Memory B cell (primary cell): ENCODE data around the gene YRDC.

Source experiments
- ATAC-seq: fragments of 150-1000 bp; cut with Tn5 transposase; 2 replicates; pipeline ENCODE4 v1.10.0; 2021; ENCODE audit warnings: low read depth, mild to moderate bottlenecking, moderate library complexity
- DNase-seq, 2 donors: peaks; one replicate each; pipeline ENCODE4 v3.0.0; 2022; ENCODE audit warnings: low spot score in 2 of 2
- H3K27ac Mint-ChIP-seq: one replicate; pipeline ENCODE4 v1.8.0; 2022; ENCODE audit warnings: mild to moderate bottlenecking, moderate library complexity, mixed read lengths
- H3K27me3 Mint-ChIP-seq: one replicate; pipeline ENCODE4 v1.8.0; 2022; ENCODE audit warnings: mixed read lengths
- H3K36me3 Mint-ChIP-seq: one replicate; pipeline ENCODE4 v1.8.0; 2022; ENCODE audit warnings: mild to moderate bottlenecking, mixed read lengths
- H3K4me1 Mint-ChIP-seq: one replicate; pipeline ENCODE4 v1.8.0; 2022; ENCODE audit warnings: mixed read lengths
- H3K4me3 Mint-ChIP-seq: one replicate; pipeline ENCODE4 v1.8.0; 2022; ENCODE audit warnings: mild to moderate bottlenecking, moderate library complexity, mixed read lengths
- H3K9me3 Mint-ChIP-seq: one replicate; pipeline ENCODE4 v1.8.0; 2022; ENCODE audit warnings: mixed read lengths

YRDC gene

GRCh38 chr1:37767488-37767887 is 40.5 kb downstream of the YRDC start:
- Mint-ChIP-seq H3K4me3 (no peak overlapping the region), H3K36me3 (peaks cover 2% of the 10 kb centered on the region), H3K4me1 (peaks cover 7% of the 10 kb centered on the region), H3K27ac (no peak overlapping the region), H3K9me3 (peaks cover 2% of the 10 kb centered on the region), H3K27me3 (peaks cover 34% of the 10 kb centered on the region)
- ATAC-seq (no peak), DNase-seq (no peak)

- Mint-ChIP-seq H3K4me3 (peak overlapping the region; percentile 57), H3K27ac (no peak overlapping the region), H3K9me3 (peaks cover 2% of the 10 kb centered on the region), H3K27me3 (peaks cover 34% of the 10 kb centered on the region), H3K4me1 (peaks cover 7% of the 10 kb centered on the region), H3K36me3 (peaks cover 2% of the 10 kb centered on the region)
- ATAC-seq, result peak; percentile 87
- DNase-seq, result peak in 1 of 2 donors; percentile 14
Observed at GRCh38 chr1:37765916-37766664, 41.9 kb downstream of the YRDC start.

DNA sequence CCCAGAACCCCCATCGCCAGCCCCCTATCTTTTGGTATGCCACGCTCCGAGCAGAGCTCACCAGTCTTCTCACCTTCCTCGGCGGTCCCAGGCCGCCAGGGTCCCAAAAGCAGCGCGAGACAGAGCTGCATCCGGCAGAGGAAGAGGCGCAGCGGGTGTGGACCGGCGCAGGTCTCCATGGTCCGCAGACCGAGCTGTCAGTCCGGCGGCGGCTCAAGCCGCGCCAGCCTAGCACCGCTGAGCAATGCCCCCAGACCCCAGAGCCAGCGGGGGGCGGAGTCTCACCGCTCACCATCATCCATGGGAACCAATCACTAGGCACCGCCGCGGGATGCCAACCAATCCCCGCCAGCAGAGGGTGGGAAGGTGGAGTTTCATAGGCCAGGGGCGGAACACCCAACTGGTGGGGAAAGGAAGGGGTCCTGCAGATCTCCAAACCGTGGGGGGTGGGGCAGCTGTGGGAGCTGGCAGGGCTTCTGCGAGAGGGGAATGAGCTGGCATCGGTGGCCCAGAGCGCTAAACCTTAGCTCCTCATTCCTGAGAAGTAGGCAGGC is 43.0 kb downstream of the YRDC start, which contains the start of gene EPHA10:
Gene EPHA10 (minus strand): TSS at position 233 of the 554 bp plus-strand sequence. CDS start 54 bp downstream, at position 179.
- Mint-ChIP-seq H3K4me1 (peaks cover 7% of the 10 kb centered on the region), H3K36me3 (peaks cover 2% of the 10 kb centered on the region), H3K27ac (no peak within 1 kb of the TSS), H3K9me3 (peaks cover 2% of the 10 kb centered on the region), H3K4me3 (peak within 1 kb of the TSS; percentile 57), H3K27me3 (peaks cover 34% of the 10 kb centered on the region)
- no peak for ATAC-seq
- no peak for DNase-seq

DNA sequence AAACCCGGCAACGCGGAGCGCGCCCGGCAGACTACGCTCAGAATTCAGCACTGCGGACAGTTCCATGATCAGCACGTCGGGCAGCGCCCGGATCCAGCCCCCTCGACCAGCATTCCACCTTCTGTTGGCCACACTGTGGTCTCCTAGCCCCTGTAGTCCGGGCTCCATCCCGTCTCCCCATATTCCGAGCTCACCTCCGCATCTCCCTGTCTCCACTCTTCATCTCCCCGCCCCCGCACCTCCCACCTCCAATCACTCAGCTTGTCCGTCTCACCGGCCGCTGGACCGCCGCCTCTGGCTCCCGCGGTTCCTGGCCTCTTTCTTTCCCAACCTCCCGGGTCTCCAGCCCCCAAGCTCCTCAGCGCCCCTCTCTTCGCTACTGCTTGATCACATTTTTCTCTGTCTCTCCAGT is 43.6 kb downstream of the YRDC start:
- ATAC-seq (peak; percentile 33), DNase-seq (peak; percentile 24 to 50)
- Mint-ChIP-seq H3K27ac (no peak overlapping the region), H3K27me3 (peaks cover 32% of the 10 kb centered on the region), H3K9me3 (peaks cover 2% of the 10 kb centered on the region), H3K4me1 (peaks cover 7% of the 10 kb centered on the region), H3K36me3 (peaks cover 2% of the 10 kb centered on the region), H3K4me3 (no peak overlapping the region)

DNA sequence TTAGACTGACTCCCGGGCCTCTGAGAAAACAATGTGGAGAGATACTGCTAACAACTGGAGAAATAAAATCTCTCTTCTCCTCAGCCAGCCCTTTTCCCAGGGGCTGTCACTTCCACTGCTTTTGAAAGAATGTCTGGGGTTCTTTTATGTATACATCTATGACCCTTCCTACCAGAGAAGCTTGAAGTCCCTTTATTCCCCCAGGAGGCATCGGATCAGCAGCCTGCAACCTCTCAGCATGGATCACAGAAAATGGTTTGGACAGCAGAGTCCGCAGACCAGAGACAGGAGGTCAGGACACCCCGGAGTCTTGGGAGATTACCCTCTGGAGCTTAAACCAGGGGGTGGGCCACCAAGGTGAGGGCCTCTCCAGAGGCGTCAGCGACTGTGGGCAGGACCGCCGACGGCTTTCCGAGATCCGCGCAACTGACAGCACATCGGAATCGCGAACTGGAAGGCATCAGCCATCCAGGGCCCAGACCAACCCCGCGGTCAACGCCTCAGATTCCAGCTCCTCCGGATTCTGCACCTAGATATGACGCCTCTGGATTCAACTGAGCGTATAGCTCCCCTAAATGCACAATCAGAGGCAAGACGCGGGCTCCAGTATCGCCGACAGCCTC is 44.1 kb downstream of the YRDC start:
- H3K4me3 Mint-ChIP-seq, result no peak overlapping the region
- H3K36me3 Mint-ChIP-seq, result peaks cover 2% of the 10 kb centered on the region

DNA sequence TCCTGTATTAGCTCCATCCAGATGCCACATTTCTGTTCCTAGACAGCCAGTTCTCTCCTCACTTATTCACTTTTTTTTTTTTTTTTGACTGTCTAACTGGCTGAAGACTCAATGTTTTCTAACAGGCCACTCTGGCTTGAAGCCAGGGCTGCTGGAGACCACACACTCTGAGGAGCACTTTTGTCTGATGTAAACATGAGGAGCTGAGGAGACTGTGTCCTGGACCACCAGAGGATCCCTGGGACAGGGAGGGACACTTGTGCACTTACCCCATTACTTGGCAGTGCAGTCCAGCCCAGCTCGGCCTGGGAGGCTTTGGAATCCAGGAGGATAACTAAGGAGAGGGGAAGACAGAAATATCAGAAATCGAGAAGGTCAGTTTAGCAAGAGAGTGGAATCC is 45.5 kb downstream of the YRDC start:
- no peak for DNase-seq
- Mint-ChIP-seq H3K9me3 (peaks cover 2% of the 10 kb centered on the region), H3K27ac (no peak overlapping the region), H3K4me1 (peaks cover 7% of the 10 kb centered on the region), H3K36me3 (peaks cover 2% of the 10 kb centered on the region), H3K4me3 (no peak overlapping the region), H3K27me3 (peaks cover 24% of the 10 kb centered on the region)
- ATAC-seq, result no peak

More for the DNA sequence above, 44.1 kb downstream of the YRDC start:
- Mint-ChIP-seq H3K27me3 (peaks cover 29% of the 10 kb centered on the region), H3K4me1 (peaks cover 7% of the 10 kb centered on the region), H3K27ac (no peak overlapping the region), H3K9me3 (peaks cover 2% of the 10 kb centered on the region)
- DNase-seq (no peak), ATAC-seq (no peak)

- no peak overlapping the region for H3K4me3 Mint-ChIP-seq
- H3K9me3 Mint-ChIP-seq, result peaks cover 2% of the 10 kb centered on the region
- ATAC-seq, result no peak
- DNase-seq, result no peak
- H3K36me3 Mint-ChIP-seq, result peaks cover 2% of the 10 kb centered on the region
- peaks cover 7% of the 10 kb centered on the region for H3K4me1 Mint-ChIP-seq
- H3K27me3 Mint-ChIP-seq, result peaks cover 21% of the 10 kb centered on the region
- no peak overlapping the region for H3K27ac Mint-ChIP-seq
Observed at GRCh38 chr1:37761416-37762095, 46.5 kb downstream of the YRDC start.

DNA sequence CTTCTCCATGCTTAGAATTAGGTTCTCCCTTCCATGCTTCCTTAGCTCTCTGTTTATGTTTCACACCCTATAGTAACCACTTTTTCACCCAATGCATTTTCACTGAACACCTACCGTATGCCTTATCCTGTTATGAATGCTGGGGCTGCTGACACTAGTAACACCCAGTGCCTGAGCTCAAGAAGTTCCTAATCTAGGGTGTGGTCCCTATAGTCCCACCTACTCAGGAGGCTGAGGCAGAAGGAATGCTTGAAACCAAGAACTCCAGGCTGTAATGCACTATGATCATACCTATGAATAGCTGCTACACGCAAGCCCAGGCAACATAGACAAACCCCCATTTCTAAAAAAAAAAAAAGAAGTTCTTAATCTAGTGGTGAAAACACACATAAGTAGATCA is 48.6 kb downstream of the YRDC start:
- Mint-ChIP-seq H3K27ac (no peak overlapping the region), H3K36me3 (no peaks in the 10 kb centered on the region), H3K9me3 (no peaks in the 10 kb centered on the region), H3K27me3 (peaks cover 7% of the 10 kb centered on the region), H3K4me3 (no peak overlapping the region), H3K4me1 (no peaks in the 10 kb centered on the region)
- ATAC-seq (no peak), DNase-seq (no peak)

GRCh38 chr1:37755951-37756560 is 52.0 kb downstream of the YRDC start:
- Mint-ChIP-seq H3K4me3 (no peak overlapping the region), H3K27me3 (peaks cover 4% of the 10 kb centered on the region), H3K9me3 (no peaks in the 10 kb centered on the region), H3K36me3 (no peaks in the 10 kb centered on the region), H3K27ac (no peak overlapping the region), H3K4me1 (peaks cover 7% of the 10 kb centered on the region)
- DNase-seq, result no peak
- no peak for ATAC-seq

DNA sequence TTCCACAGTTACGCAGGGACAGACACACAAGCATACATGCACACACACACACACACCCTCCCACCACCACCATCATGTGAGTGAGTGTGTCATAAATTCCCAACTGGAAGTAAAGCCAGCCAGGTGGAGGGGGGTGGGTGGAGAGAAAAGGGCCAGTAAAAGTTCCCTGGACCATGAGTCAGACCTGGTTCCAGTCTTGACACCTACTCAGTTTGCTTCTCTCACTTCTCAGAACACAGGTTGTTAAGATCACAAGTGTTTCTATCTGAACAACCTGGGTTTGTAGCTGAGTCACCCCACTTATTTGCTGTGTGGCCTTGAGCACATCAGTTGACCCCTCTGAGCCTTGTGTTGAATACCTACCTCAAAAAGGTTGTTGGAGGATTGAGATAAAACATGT is 52.7 kb downstream of the YRDC start:
- Mint-ChIP-seq H3K9me3 (no peaks in the 10 kb centered on the region), H3K27me3 (peaks cover 4% of the 10 kb centered on the region), H3K4me1 (peaks cover 7% of the 10 kb centered on the region), H3K36me3 (no peaks in the 10 kb centered on the region), H3K4me3 (no peak overlapping the region), H3K27ac (no peak overlapping the region)
- DNase-seq, result no peak
- ATAC-seq, result no peak

- ATAC-seq, result no peak
- Mint-ChIP-seq H3K9me3 (no peaks in the 10 kb centered on the region), H3K27ac (no peak overlapping the region), H3K27me3 (peaks cover 7% of the 10 kb centered on the region), H3K4me1 (peaks cover 7% of the 10 kb centered on the region), H3K36me3 (no peaks in the 10 kb centered on the region), H3K4me3 (peak overlapping the region; percentile 76)
- DNase-seq, result no peak
Observed at GRCh38 chr1:37753473-37754321, 54.3 kb downstream of the YRDC start.
